HFFc6 (cell line): ENCODE results near the gene RPS6KB2. TPM values are rescaled to one million over a fixed set of nuclear protein-coding genes. Genes with fewer than 3 reads are reported as not detected.
"Not testable (repeated sequence)": the region's sequence is repeated elsewhere in the genome, so short reads cannot be mapped to it uniquely, and the experiment has no call there.

Experiments used
- DNase-seq: peaks from one replicate; pipeline ENCODE4 v3.0.0-alpha.2; 2018
- H3K27ac Mint-ChIP-seq: 2 replicates; pipeline ENCODE4 v1.8.0; 2020; ENCODE audit warnings: mild to moderate bottlenecking, mixed read lengths
- H3K27me3 Mint-ChIP-seq: 2 replicates; pipeline ENCODE4 v1.8.0; 2021; ENCODE audit warnings: mild to moderate bottlenecking, moderate library complexity, mixed read lengths; ENCODE audit not compliant: insufficient read depth
- H3K36me3 Mint-ChIP-seq: 2 replicates; pipeline ENCODE4 v1.8.0; 2021; ENCODE audit warnings: low read depth, mixed read lengths
- H3K4me1 Mint-ChIP-seq: 2 replicates; pipeline ENCODE4 v1.8.0; 2020; ENCODE audit warnings: low read depth, mixed read lengths
- H3K4me3 Mint-ChIP-seq: 2 replicates; pipeline ENCODE4 v1.8.0; 2020; ENCODE audit warnings: mild to moderate bottlenecking, moderate library complexity, mixed read lengths
- H3K9me3 Mint-ChIP-seq: 2 replicates; pipeline ENCODE4 v1.8.0; 2020; ENCODE audit warnings: mild to moderate bottlenecking, mixed read lengths
- CTCF ChIP-seq: fragments of 200-600 bp; sonication (generic); IDR thresholded peaks from 2 replicates; pipeline ENCODE4 v1.5.0; 2021; ENCODE audit warnings: antibody characterized with exemption, mild to moderate bottlenecking
- total RNA-seq, 6 experiments: library from RNA; stranded (reverse); fragmentation: NEBNext Ultra II Directional; extraction: Animal tissue kit (Norgen Biotek cat#: 25700); gene quantifications; 2 replicates in 1 of 6; 3 replicates in 5 of 6; pipeline ENCODE4 v1.2.3, GENCODE V29; 2021

RPS6KB2 gene
- total RNA-seq, 6 experiments from 2014 or later: 51.5 to 58.4 (median 55.8) TPM

DNA sequence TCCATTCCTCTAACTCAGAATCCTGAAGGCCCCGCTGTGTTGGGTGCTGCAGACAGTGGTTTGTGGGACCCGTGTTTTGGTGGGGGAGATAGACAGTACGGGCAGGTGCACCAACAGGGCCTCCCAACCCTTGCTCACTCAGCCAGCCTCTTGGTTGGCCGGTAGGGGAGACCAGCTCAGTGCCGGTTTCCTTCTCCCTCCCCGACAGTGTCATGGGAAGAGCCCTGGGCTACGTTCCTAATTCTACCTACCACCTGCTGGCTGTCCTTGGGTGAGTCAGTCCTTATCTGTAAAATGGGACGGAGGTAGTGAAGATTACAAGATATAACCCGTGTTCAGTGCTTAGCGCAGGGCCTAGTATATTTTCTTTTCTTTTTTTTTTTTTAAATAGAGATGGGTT, 34.9 kb downstream of the RPS6KB2 start:
- Mint-ChIP-seq H3K27me3 (peaks cover 2% of the 10 kb centered on the region), H3K27ac (no peak overlapping the region), H3K36me3 (peaks cover 4% of the 10 kb centered on the region; the same call in 1 of the 2 replicates), H3K9me3 (no peaks in the 10 kb centered on the region), H3K4me3 (no peak overlapping the region), H3K4me1 (peaks cover 9% of the 10 kb centered on the region; the same call in 1 of the 2 replicates)
- no peak for DNase-seq
- no peak for TF ChIP-seq CTCF

GRCh38 chr11:67463680-67464410, 35.6 kb downstream of the RPS6KB2 start:
- H3K27me3 Mint-ChIP-seq: peaks cover 2% of the 10 kb centered on the region; the same call in 1 of the 2 replicates
- peak overlapping the region; percentile 84 for H3K4me3 Mint-ChIP-seq
- no peak for TF ChIP-seq CTCF
- H3K9me3 Mint-ChIP-seq: no peaks in the 10 kb centered on the region
- DNase-seq: no peak
- peaks cover 4% of the 10 kb centered on the region; the same call in 1 of the 2 replicates for H3K36me3 Mint-ChIP-seq
- H3K4me1 Mint-ChIP-seq: peaks cover 12% of the 10 kb centered on the region; the same call in 1 of the 2 replicates
- peak overlapping the region; percentile 69 for H3K27ac Mint-ChIP-seq

GRCh38 chr11:67464411-67465188, 36.3 kb downstream of the RPS6KB2 start:
- peaks cover 2% of the 10 kb centered on the region; the same call in 1 of the 2 replicates for H3K27me3 Mint-ChIP-seq
- peaks cover 4% of the 10 kb centered on the region; the same call in 1 of the 2 replicates for H3K36me3 Mint-ChIP-seq
- H3K27ac Mint-ChIP-seq: peak overlapping the region; percentile 69
- peak; percentile 70 for DNase-seq
- peak overlapping the region; percentile 84 for H3K4me3 Mint-ChIP-seq
- H3K4me1 Mint-ChIP-seq: peaks cover 12% of the 10 kb centered on the region; the same call in 1 of the 2 replicates
- H3K9me3 Mint-ChIP-seq: no peaks in the 10 kb centered on the region
- peak; percentile 17; the same call in 1 of the 2 replicates for TF ChIP-seq CTCF

DNA sequence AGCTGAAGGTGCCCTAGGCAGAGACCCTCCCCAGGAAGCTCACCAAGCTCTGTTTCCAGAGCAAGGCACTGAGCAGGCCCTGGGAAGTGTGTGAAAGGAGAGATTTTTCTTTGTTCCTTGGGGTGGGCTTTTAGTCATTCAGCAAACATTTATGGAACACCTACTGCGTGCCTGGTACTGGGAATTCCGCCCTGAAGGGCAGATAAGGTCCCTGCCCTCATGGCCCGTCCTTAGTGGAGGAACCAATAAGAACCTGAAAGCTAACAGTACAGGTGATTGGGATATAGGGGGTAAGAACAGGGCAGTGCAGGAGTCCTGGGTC, 36.9 kb downstream of the RPS6KB2 start:
- Mint-ChIP-seq H3K36me3 (peaks cover 4% of the 10 kb centered on the region; the same call in 1 of the 2 replicates), H3K4me1 (peaks cover 12% of the 10 kb centered on the region; the same call in 1 of the 2 replicates)
- DNase-seq: no peak

GRCh38 chr11:67465530-67465929, 37.2 kb downstream of the RPS6KB2 start:
- not testable (repeated sequence) for H3K9me3 Mint-ChIP-seq, H3K36me3 Mint-ChIP-seq, H3K27me3 Mint-ChIP-seq
- DNase-seq: peak; percentile 15
- Mint-ChIP-seq H3K27ac (peak overlapping the region; percentile 69), H3K4me1 (peaks cover 12% of the 10 kb centered on the region; the same call in 1 of the 2 replicates), H3K4me3 (peak overlapping the region; percentile 84)

More for the DNA sequence above, 36.9 kb downstream of the RPS6KB2 start:
- H3K4me3 Mint-ChIP-seq: peak overlapping the region; percentile 84
- H3K9me3 Mint-ChIP-seq: no peaks in the 10 kb centered on the region
- TF ChIP-seq CTCF: no peak
- peaks cover 2% of the 10 kb centered on the region; the same call in 1 of the 2 replicates for H3K27me3 Mint-ChIP-seq
- H3K27ac Mint-ChIP-seq: peak overlapping the region; percentile 69
